ENCODE results near the gene PBX1.

PBX1 gene

GRCh38 chr1:164559342-164560051 is 513 bp downstream of the PBX1 start:
- Histone ChIP-seq H3K9me3 (ENCODE audit: control insufficient read depth, insufficient read depth, low read depth, low read length) (no peaks in the 10 kb centered on the region), H3K36me3 (ENCODE audit: control insufficient read depth in 2 of 2, insufficient read depth in 1 of 2, low read length in 2 of 2) (no peaks in the 10 kb centered on the region), H3K27ac (ENCODE audit: extremely low read depth, low read depth, low read length) (peak overlapping the region; percentile 81), H3K4me1 (ENCODE audit: control insufficient read depth, insufficient read depth, low read length) (peaks cover 16% of the 10 kb centered on the region; the same call in 1 of the 2 replicates), H3K4me3 (ENCODE audit: low read depth, low read length) (peak overlapping the region; percentile 82)
- TF ChIP-seq IKZF3 (tag by site-specific recombination; IDR thresholded peaks at IDR 0.05) (0 out of 2 replicates have a peak, but pooled peaks have one; percentile 35), ZBTB44 (tag by site-specific recombination; IDR thresholded peaks at IDR 0.05) (0 out of 2 replicates have a peak, but pooled peaks have one; percentile 4), ZNF707 (tag by site-specific recombination; IDR thresholded peaks at IDR 0.05) (no peak), GLIS1 (tag by site-specific recombination; IDR thresholded peaks at IDR 0.05) (no peak), ZBTB17 (tag by site-specific recombination; IDR thresholded peaks at IDR 0.05) (peak; percentile 14; the same call in 1 of the 2 replicates)
- ChIA-PET CTCF (interaction anchor here (0.6 to 1.3 kb wide), 6 partner anchors 14 to 1711 kb away, joined by 3 to 8 read pairs (median 4); no protein-coding TSS in a partner anchor), POLR2A (interaction anchor here (0.6 to 1.6 kb wide), 38 partner anchors 8 to 996 kb away, joined by 3 to 58 read pairs (median 5); no protein-coding TSS in a partner anchor)

- ChIA-PET POLR2A (no interaction called here), CTCF (interaction anchor here (0.6 to 0.7 kb wide), 2 partner anchors 43 to 386 kb away, joined by 4 read pairs; no protein-coding TSS in a partner anchor)
- Histone ChIP-seq H3K9me3 (ENCODE audit: control insufficient read depth, insufficient read depth, low read depth, low read length) (no peaks in the 10 kb centered on the region), H3K4me1 (ENCODE audit: control insufficient read depth, insufficient read depth, low read length) (peaks cover 21% of the 10 kb centered on the region), H3K36me3 (ENCODE audit: control insufficient read depth in 2 of 2, insufficient read depth in 1 of 2, low read length in 2 of 2) (no peaks in the 10 kb centered on the region), H3K27ac (ENCODE audit: extremely low read depth, low read depth, low read length) (peak overlapping the region; percentile 81), H3K4me3 (ENCODE audit: low read depth, low read length) (peak overlapping the region; percentile 82)
- no peak for TF ChIP-seq ZFP3 (tag by site-specific recombination; IDR thresholded peaks at IDR 0.05; ENCODE audit: low read depth)
- TF ChIP-seq ZNF18 (tag by site-specific recombination; IDR thresholded peaks at IDR 0.05): 0 out of 2 replicates have a peak, but pooled peaks have one; percentile 39
- TF ChIP-seq ZNF777 (tag by site-specific recombination; IDR thresholded peaks at IDR 0.05; ENCODE audit: borderline replicate concordance): no peak
- 0 out of 2 replicates have a peak, but pooled peaks have one; percentile 45 for TF ChIP-seq PRDM10 (tag by site-specific recombination; IDR thresholded peaks at IDR 0.05)
These were observed 1.1 kb downstream of the PBX1 start for GRCh38 chr1:164560121-164560541.

GRCh38 chr1:164560556-164560955 is 1.6 kb downstream of the PBX1 start:
- ChIA-PET POLR2A (no interaction called here), CTCF (interaction anchor here (0.7 to 1.0 kb wide), 2 partner anchors 56 to 386 kb away, joined by 4 read pairs; no protein-coding TSS in a partner anchor)
- Histone ChIP-seq H3K4me3 (ENCODE audit: low read depth, low read length) (peak overlapping the region; percentile 82), H3K9me3 (ENCODE audit: control insufficient read depth, insufficient read depth, low read depth, low read length) (no peaks in the 10 kb centered on the region), H3K36me3 (ENCODE audit: control insufficient read depth in 2 of 2, insufficient read depth in 1 of 2, low read length in 2 of 2) (no peaks in the 10 kb centered on the region), H3K27ac (ENCODE audit: extremely low read depth, low read depth, low read length) (peak overlapping the region; percentile 81), H3K4me1 (ENCODE audit: control insufficient read depth, insufficient read depth, low read length) (peaks cover 25% of the 10 kb centered on the region)
- TF ChIP-seq ZSCAN18 (tag by site-specific recombination; IDR thresholded peaks at IDR 0.05) (no peak), ZNF335 (tag by site-specific recombination; conservative IDR thresholded peaks at IDR 0.05) (peak; percentile 93), ZNF362 (tag by site-specific recombination; IDR thresholded peaks at IDR 0.05) (no peak), ATF2 (tag by site-specific recombination; IDR thresholded peaks at IDR 0.05; ENCODE audit: low read depth) (no peak), ZNF184 (tag by site-specific recombination; IDR thresholded peaks at IDR 0.05) (no peak)
